Stimulated activated CD4-positive, alpha-beta T cell treated with anti-CD3 and anti-CD28 coated beads, TNF-alpha, amount 100 ng/mL, for 24 hours (primary cell): ENCODE data around the gene TMEM106C.

Experiments used
- DNase-seq, 3 experiments: peaks; one replicate each; pipeline ENCODE4 v3.0.0-alpha.2; 2020; ENCODE audit warnings: low read depth in 3 of 3

The TMEM106C gene

DNA sequence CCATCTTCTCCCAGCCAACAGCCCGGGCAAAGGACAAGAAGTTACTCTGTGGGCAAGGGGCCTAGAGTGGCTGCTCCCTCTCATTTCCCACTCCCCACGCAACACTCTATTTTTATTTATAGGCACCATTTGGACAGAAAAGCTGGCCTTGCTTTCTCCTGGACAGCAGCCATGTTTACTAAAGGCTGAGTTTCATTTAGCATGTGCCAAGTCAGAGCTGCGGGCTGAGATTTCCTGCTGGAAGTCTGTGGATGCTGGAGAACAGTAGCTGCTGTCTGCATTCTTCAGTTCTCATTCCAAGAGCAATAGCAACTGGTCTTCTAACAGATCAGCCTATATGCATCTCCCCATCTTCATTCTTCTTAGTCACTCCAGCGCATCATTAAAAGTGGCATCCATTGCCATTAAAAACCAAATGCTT lies 32.6 kb downstream of the TMEM106C start:
- DNase-seq = no peak

DNA sequence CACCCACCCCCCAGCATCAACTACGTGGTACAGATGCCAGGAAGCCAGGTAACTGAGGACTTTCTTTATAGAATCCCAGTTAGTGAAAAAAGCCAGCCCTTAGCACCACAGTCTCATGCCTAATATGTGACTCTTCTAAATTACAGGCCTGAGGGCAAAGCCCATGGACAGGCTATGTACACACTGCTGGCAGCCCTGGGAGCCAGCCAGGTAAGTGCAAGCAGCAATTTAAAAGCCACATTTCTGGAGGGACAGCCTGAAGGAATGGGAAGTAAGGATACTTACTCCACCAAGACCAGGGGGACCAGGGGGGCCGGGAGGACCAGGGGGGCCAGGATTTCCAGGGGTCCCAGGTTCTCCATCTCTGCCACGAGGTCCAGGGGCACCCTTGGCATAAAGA lies 33.9 kb downstream of the TMEM106C start:
- no peak for DNase-seq

DNA sequence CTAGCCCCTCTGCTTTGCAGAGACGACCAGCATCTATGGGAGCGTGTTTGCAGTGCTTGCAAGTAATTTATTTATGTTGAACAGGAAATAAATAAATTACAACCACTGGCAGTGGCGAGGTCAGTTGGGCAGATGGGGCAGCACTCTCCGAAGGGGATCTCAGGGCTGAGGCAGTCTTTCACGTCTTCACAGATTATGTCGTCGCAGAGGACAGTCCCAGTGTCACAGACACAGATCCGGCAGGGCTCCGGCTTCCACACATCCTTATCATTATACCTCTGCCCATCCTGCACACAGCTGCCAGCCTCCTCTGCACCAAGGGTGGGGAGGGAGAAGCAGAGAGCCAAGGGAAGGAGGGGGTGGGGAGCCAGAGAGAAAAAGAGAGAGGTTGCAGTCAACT lies 36.4 kb downstream of the TMEM106C start:
- DNase-seq = no peak

DNA sequence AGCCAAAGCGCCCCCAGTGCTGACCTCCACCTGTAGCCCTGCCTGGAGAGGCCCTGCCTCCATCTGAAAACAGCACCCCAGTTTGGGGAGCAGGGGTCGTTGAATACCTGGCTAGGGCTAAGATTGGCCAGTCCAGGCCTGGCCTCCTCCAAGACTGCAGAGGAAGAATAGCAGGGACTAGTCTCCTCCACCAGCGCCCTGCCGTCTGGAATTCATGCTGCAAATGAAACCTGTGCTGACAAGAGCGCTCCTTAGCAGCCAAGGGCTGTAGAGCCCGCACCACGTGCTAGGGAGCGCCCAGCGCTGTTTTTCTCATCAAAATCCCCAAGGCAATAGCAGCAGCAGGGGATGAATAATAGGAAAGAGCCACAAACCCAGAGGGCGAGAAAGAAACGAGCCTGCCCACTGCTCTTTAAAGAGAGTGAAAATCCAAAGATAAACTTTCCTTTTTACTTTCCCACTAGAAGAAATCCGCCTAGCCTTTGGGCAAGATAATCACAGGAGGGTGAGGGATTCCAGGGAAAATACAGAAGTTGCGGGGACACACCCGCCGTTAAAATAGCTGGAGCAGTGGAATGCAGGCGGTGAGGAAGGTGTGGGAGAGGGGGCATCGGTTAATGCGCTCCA lies 37.6 kb downstream of the TMEM106C start:
- no peak for DNase-seq

DNA sequence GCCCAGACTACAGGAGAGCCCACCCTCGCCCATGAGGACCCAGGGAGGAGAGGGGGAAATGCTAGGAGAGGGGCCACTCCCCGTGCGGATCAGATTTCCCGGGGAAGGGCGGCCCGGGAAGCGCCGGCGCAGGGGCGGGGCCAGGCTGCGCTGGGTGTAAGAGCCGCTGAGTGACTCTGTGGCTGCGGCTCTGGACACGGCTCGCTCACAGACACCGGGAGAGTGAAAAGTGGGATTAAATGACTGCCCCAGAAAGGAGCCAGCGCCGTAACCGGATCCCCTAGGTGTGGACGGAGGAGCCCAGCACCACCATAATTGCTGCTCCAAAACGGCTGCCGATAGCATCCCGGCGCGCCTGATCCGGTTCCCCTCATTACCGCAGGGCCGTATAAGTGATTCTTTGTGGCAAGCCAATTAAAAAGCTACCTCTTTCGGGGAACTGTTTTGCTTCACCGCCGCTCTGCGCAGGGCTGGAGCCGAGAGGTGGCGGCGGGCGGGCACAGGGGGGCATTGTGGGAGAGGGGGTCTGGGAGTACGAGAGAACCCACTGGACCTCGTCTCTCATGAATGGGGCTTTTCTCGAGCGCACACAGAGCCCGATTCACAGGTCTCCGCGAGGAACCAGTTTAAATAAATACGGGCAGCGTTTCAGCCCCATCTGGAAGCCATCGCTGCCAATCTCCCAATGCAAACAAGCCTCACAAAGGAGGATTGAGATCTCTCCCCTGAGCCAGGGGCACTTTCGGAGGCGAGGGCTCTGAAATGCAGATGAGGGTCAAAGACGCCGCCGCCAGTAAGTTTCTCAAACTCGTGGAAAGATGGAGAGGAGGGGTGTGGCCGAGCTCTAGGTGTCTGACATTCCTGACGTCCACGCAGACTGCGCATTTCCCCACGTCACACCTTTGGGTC lies 38.4 kb downstream of the TMEM106C start:
- no peak for DNase-seq

DNA sequence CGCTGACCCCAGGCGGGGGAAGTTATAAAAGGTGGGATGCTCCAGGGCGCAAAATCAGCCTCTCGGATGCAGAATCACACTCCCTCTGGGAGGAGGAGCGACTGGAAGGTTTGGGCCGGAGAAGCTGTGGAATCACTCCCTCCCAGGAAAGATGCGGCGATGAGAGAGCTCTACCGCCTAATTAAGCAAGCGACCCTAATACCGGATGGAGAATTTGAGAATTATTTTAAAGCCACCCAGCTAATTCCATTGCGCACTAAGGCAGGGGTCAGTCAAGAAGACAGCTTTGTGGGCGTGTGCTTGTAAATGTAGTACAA lies 39.0 kb downstream of the TMEM106C start:
- no peak for DNase-seq

DNA sequence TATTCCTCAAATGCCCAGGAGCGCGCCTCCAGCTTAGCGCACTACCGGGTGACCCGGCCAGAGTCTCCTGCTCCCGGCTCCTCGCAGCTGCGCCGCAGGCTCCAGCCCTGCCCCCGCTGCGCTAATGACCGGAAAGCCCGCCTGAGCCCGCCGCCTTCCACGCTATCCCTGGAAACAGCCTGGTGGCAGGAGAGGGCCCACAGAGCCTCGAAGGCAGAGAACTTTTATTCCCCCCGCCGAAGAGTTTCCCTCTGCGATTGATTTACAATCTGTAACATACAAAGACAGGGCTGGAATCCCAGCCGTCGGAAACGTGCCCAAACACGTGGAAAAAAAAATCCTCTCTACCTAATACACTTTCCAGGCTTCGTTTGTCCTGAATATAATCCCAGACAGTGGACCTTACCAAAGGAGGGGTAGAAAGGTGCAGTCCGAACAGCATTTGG lies 39.4 kb downstream of the TMEM106C start:
- no peak for DNase-seq

DNA sequence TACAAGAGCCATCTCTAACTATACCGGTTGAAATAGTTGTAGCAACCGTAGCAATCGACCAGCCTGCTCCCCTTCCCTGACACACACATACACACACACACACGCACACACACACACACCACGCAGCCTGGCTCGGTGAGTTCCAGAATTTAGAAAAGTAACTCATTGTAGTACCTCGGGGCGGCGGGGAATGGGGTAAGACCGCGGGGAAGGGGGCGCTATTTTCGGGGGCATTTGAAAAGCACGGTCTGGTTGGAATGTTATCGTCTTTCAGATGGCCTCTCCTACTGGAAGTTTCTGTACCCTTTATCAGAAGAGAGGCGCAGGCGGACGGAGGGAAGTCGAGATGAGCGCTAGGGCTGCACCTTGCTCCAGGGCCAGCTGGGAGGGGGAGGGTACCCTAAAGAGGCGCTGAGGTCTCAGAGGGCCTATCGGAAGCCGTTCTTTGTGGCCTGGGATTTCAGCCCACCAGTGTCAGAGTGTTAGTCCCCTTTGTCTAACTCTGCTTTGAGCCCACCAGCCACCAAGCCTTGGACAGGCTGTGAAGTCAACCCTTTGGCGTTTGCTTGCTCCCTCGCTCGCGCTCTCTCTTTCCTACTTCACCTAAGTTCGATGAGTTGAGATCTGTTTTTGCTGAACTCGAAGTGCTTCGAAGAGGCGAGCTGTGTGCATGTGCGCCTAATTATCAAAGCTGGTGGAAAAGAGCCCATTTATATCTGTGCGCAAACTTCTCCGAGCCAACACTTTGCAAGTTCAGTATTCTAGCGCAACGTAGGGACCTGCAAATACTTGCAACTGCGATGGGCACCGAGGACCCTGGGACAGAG lies 40.0 kb downstream of the TMEM106C start:
- DNase-seq = no peak

DNA sequence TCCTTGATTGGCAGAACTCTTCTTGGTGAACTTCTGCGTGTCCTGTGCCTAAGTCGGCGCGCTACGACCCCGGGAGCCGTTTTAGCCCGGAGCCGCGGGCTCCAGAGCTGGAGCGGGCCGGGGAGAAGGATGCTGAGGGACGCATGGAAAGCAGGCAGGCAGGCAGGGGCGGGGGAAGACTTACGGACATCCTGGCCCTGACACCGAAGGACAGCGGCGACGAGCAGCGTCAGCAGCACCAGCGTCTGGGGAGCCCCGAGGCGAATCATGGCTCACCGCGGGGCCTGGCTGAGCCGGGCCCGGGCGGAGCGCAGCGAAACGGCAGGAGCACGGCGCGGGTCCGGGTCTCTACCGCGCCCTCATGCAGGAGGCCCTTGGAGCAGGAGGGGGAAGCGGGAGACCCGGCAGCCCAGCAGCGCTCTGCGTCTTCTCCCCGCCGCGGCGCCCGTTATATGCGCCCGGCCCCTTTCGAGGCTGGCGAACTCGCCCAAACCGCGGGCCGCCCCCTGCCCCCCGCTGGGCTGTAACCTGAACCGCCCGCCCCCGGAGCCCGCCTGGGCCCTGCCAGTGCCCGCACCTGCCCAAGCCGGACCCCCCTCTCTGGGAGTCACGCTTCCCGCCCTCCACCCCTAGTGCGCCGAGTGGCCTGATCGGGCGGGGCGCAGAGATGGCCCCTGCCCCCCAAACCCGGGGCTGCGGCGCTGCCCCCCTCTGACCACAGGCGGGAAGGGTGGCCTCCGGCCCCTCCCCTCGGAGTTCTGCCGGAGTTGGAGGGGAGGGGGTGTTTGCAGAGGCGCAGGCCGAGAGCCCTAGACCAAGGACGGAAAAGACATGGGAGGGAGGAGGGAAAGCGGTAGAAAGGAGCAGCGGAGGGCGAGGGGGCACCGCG lies 40.9 kb downstream of the TMEM106C start, which contains the start of gene COL2A1:
COL2A1 (minus strand) TSS at position 424 of the 889 bp plus-strand sequence; CDS start at position 269, 155 bp downstream.
- DNase-seq = peak in 1 of 3 experiments; percentile 24

DNA sequence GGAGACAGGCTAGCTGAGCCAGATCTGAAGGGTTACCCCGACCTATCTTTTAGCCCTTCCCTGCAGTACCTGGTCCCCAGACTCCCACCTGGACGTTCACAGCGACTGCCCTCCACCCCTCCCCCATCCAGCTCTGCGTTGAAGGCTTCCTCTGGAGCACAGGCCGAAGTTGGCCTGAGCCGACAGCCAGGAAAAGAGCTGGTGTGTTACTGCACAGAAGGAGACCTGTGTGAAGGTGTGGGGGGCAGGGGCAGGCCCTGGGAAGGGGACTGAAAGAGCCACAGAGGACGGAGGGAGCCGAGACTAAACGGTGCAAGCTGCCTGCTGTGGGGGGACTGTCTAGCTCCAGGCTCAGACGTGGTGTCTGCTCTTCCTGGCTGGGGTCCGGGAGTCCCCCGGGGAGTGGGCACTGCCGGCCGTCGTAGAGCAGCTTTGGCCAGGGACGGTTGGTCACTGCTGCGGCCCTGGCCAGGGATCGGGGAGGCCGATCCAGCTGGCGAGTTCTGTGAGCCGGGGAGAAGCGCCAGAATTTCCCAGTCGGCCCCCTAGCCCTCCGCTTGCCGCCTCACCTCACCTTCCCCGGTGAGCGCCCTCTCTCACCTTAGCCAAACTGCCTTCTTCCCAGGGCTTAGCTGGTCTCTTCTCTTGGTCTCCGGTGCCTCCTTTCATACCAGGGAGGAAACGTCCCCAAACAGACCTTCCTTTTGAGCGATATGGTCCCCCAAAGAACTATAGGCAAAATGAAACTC lies 41.8 kb downstream of the TMEM106C start:
- no peak for DNase-seq

DNA sequence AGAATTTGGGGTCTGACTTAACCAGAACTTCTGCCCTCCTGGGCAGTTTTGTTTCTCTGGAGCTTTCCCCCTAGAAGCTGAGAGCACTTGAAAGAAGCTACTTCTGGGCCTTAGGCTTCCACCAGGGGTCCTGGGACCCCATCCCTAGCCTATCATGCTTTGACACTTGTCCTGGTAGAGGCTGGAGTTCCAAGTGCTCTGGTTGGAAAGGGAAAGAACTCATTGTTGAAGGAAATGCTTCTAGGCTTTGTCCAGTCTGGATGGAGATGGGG lies 42.3 kb downstream of the TMEM106C start:
- DNase-seq = no peak

DNA sequence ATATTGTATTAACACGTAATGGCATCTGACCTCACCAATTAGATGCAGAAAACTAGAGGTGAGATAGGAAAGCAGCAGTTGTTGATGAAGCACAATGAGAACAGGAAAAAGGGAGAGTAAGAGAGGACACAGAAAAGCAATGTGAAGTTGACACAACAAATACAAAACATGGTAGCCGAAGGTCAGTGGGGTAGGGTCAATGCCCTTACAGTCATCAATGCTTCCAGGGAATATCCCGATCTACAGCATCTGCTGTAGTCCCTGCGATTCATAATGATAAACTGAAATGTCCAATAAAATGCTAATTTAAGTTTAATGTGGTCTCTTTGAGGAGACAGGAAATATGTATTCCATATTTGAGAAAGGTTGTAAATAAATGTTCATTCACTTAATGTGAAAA lies 43.8 kb downstream of the TMEM106C start:
- no peak for DNase-seq

DNA sequence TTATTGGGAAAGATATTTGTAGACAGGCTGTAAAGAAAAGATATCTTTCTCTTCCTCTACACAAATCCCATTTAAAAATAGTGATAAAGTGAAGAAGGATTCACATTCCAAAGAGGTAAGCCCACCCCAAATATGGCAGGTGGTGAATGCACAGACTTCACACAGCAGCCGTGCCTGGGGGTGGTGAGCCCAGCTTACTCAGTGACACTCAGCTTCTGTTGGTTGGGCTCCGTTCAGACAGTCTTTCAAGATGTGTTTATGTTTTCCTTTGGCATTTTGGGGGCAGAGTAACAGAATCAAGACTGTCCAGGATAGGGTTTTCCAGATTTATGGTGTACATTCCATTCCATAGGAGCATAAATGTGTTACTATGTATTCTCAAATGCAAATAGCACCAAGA lies 45.0 kb downstream of the TMEM106C start:
- no peak for DNase-seq

DNA sequence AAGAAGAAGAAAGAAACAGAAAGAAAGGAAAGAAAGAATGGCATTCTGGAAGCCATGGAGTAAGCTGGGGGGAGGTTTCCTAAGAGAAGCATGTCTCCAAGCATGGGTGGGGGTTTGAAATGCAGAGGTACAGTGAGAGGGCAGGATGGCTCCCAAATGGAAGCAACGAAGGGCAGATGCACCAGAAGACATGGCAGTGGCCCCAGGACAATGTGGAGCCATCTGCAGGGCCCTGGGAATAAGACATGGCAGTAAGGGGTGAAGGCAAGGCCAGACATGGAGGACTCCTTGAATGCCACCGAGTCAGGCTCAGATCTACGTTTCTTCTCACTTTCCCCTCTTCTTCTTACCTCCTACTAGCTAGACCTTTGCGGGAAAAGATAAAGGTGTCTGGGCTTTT lies 45.6 kb downstream of the TMEM106C start:
- DNase-seq = no peak

DNA sequence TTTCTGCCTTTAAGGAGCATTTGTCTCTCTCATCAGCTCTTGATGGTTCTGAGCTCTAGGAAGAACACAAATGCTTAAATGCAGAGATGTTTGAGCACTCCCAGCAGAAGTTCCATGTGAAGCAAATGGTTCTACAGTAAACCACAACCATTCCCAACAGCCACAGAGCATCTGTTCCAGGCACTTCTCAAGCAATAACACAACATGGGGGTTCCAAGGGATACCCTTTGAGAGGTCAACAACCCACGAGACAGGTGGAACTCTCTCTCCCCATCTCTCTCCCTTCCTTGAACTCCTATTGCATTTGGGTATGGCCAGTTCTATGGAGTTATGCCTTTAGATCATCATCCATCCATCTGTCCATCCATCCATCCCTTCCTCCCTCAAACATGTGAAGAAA lies 46.1 kb downstream of the TMEM106C start:
- no peak for DNase-seq

DNA sequence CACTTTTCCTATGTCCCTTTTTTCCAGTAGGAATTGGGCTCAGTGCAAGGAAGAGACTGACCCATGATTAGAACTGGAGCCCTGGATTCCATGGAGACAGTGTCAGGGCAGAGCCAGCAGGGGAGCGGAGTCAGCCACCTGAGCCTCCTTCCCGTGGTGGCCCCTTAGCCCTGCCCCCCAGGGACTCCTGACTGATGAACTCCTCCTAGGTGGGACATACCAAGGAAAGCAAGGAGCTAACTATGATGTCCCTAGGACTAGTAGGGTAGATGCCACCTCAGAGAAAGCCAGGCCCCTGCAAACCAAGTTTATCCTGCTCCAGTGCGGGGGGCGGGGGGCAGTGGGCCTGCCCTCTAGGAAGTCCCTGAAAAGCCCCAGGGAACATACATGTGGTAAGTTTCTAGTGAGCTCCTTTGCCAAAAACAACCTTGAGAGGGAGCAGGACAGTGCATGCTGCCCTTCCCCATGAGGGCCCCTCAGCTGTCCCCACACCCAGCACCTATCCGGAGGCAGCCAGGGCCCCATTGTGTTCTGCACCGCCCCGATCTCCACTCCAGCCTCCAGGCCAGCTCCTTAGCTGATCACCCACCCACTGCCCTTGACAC lies 47.1 kb downstream of the TMEM106C start:
- DNase-seq = no peak

DNA sequence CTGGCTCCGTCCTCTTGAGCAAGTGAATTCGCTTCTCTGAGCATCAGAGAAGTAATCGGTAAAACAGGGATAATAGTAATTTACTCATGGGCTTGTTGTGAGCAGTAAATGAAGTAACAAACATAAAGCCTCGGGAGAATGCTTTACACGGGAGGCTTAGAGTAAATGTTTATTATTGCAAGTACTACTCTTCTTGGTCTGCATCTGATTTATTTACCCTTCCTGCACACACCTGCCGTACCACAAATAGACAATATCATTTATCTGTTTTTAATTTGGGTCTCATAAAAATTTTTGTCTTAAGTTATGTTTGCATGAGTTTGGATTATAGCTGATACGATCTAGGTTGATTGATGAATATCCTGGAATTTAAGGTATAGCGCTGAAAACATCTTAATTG lies 48.7 kb downstream of the TMEM106C start:
- no peak for DNase-seq

DNA sequence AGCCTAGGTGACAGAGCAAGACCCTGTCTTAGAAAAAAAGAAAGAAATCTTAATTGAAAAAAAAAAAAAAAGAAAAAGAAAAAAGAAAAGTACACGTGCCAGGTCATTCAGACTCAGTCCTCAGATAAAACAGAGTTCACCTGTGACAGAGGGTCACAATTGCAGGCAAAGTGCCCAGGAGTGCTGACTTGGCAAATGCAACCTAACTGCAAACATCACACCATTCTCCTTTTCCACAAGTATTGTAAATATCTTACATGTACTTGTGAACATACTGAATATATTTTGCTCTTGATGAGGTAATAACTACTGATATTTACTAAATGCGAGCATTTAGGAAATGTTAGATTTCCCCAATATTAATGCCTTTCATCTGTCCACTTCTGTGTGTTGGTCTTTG lies 49.9 kb downstream of the TMEM106C start:
- DNase-seq = no peak

DNA sequence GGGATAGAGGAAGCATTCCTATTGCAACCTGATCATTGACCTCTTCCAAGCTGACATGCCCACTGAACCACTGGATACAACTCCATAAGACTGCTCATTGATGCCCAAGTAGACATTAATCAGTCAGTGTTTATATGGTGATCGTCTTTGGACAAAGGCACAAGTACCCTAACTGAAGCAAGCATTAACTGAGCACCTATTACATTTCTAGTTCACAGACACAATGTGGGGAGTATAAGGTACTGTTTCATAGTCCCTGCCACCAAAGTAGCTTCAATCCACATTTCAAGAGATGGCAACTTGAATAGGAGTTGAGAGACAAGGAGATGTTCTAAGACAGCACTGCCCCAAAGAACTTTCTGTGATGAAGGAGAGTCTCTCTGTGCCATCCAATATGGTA lies 51.7 kb downstream of the TMEM106C start:
- no peak for DNase-seq

DNA sequence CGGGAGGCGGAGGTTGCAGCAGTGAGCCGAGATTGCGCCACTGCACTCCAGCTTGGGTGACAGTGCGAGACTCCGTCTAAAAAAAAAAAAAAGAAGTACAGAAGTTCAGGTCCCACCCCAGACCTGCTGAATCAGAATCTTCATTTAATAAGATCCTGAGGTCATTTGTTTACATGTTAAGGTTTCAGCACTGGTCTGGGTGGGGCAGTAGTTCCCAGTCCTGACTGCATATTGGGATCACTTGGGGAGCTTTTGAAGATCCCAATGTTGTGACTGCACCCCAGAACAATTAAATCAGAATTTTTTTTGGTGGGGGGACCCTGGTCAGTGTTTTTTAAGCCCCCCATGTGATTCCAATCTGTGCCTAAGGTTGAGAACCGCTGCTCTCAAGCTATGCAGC lies 52.6 kb downstream of the TMEM106C start:
- DNase-seq = no peak
